ENCODE data around the gene KCTD20.

KCTD20 gene

GRCh38 chr6:36422714-36423100 lies 20.1 kb upstream of the KCTD20 start:
- TF ChIP-seq EZH2phosphoT487 (IDR thresholded peaks at IDR 0.05; ENCODE audit: borderline replicate concordance) (no peak), CTCF (conservative IDR thresholded peaks at IDR 0.05; ENCODE audit: low read length) (no peak)
- peak overlapping the region; percentile 75 for H3K4me3 ChIP-seq (ENCODE audit: low read length, poor library complexity, severe bottlenecking)

GRCh38 chr6:36423101-36423824 lies 19.5 kb upstream of the KCTD20 start:
- H3K4me1 ChIP-seq (ENCODE audit: insufficient read depth, low read length, poor library complexity, severe bottlenecking): peaks cover 10% of the 10 kb centered on the region
- no peaks in the 10 kb centered on the region for H3K79me2 ChIP-seq (ENCODE audit: insufficient read depth, low read length)
- TF ChIP-seq EZH2phosphoT487 (IDR thresholded peaks at IDR 0.05; ENCODE audit: borderline replicate concordance) (no peak), CTCF (conservative IDR thresholded peaks at IDR 0.05; ENCODE audit: low read length) (peak; percentile 74)
- H3F3A ChIP-seq (ENCODE audit: low read depth): no peaks in the 10 kb centered on the region; the same call in 1 of the 2 replicates
- H3K9ac ChIP-seq (ENCODE audit: low read depth, low read length, poor library complexity, severe bottlenecking): peak overlapping the region; percentile 84
- peak overlapping the region; percentile 85 for H3K4me2 ChIP-seq (ENCODE audit: low read depth, low read length, poor library complexity, severe bottlenecking)
- H3K9me2 ChIP-seq (replicated peaks; ENCODE audit: low read depth, low read length): no peaks in the 10 kb centered on the region
- H3K36me3 ChIP-seq (ENCODE audit: insufficient read depth, low read length): no peaks in the 10 kb centered on the region
- peak overlapping the region; percentile 75 for H3K4me3 ChIP-seq (ENCODE audit: low read length, poor library complexity, severe bottlenecking)
- H3K27me3 ChIP-seq (ENCODE audit: insufficient read depth, low read length, poor library complexity, severe bottlenecking): no peaks in the 10 kb centered on the region
- no peaks in the 10 kb centered on the region for H3K9me3 ChIP-seq (ENCODE audit: insufficient read depth, low read depth, low read length)
- no peaks in the 10 kb centered on the region for H4K20me1 ChIP-seq (ENCODE audit: insufficient read depth, low read length, poor library complexity, severe bottlenecking)
- peak overlapping the region; percentile 87 for H2AFZ ChIP-seq (ENCODE audit: low read length)

More at GRCh38 chr6:36422714-36423100, 20.1 kb upstream of the KCTD20 start:
- Histone ChIP-seq H3K9me3 (ENCODE audit: insufficient read depth, low read depth, low read length) (no peaks in the 10 kb centered on the region), H3K9ac (ENCODE audit: low read depth, low read length, poor library complexity, severe bottlenecking) (peak overlapping the region; percentile 84), H3K4me1 (ENCODE audit: insufficient read depth, low read length, poor library complexity, severe bottlenecking) (peaks cover 10% of the 10 kb centered on the region), H4K20me1 (ENCODE audit: insufficient read depth, low read length, poor library complexity, severe bottlenecking) (no peaks in the 10 kb centered on the region), H3K9me2 (replicated peaks; ENCODE audit: low read depth, low read length) (no peaks in the 10 kb centered on the region), H3F3A (ENCODE audit: low read depth) (no peaks in the 10 kb centered on the region; the same call in 1 of the 2 replicates), H3K4me2 (ENCODE audit: low read depth, low read length, poor library complexity, severe bottlenecking) (peak overlapping the region; percentile 72), H2AFZ (ENCODE audit: low read length) (peak overlapping the region; percentile 85), H3K79me2 (ENCODE audit: insufficient read depth, low read length) (no peaks in the 10 kb centered on the region), H3K27me3 (ENCODE audit: insufficient read depth, low read length, poor library complexity, severe bottlenecking) (no peaks in the 10 kb centered on the region), H3K36me3 (ENCODE audit: insufficient read depth, low read length) (no peaks in the 10 kb centered on the region)

GRCh38 chr6:36426622-36427021 lies 16.2 kb upstream of the KCTD20 start:
- Histone ChIP-seq H3K4me2 (ENCODE audit: low read depth, low read length, poor library complexity, severe bottlenecking) (no peak overlapping the region), H3K9me2 (replicated peaks; ENCODE audit: low read depth, low read length) (no peaks in the 10 kb centered on the region), H3K4me1 (ENCODE audit: insufficient read depth, low read length, poor library complexity, severe bottlenecking) (peaks cover 10% of the 10 kb centered on the region), H3K9ac (ENCODE audit: low read depth, low read length, poor library complexity, severe bottlenecking) (no peak overlapping the region), H3K9me3 (ENCODE audit: insufficient read depth, low read depth, low read length) (no peaks in the 10 kb centered on the region), H3K79me2 (ENCODE audit: insufficient read depth, low read length) (no peaks in the 10 kb centered on the region), H3F3A (ENCODE audit: low read depth) (no peaks in the 10 kb centered on the region; the same call in 1 of the 2 replicates), H3K27me3 (ENCODE audit: insufficient read depth, low read length, poor library complexity, severe bottlenecking) (no peaks in the 10 kb centered on the region), H2AFZ (ENCODE audit: low read length) (no peak overlapping the region), H3K4me3 (ENCODE audit: low read length, poor library complexity, severe bottlenecking) (no peak overlapping the region), H4K20me1 (ENCODE audit: insufficient read depth, low read length, poor library complexity, severe bottlenecking) (no peaks in the 10 kb centered on the region), H3K36me3 (ENCODE audit: insufficient read depth, low read length) (no peaks in the 10 kb centered on the region)
- TF ChIP-seq EZH2phosphoT487 (IDR thresholded peaks at IDR 0.05; ENCODE audit: borderline replicate concordance): no peak
- no peak for TF ChIP-seq CTCF (conservative IDR thresholded peaks at IDR 0.05; ENCODE audit: low read length)
